PC-3 (cell line): ENCODE data around the gene ZBED4. TPM values are rescaled to one million over a fixed set of nuclear protein-coding genes. Genes with fewer than 3 reads are reported as not detected.

Experiments
- ATAC-seq: fragments of 200-7000 bp; cut with Tn5 transposase; 2 replicates; pipeline ENCODE4 v1.9.1; 2020; ENCODE audit warnings: mild to moderate bottlenecking, moderate library complexity
- Bru-seq: library from RNA; stranded (reverse); fragments of 400-500 nt; gene quantifications from one replicate; lab custom pipeline; 2021; lab: Mats Ljungman, UMichigan
- BruChase-seq, 2 experiments: library from RNA; stranded (reverse); fragments of 400-500 nt; gene quantifications; one replicate each; lab custom pipeline; 2021; lab: Mats Ljungman, UMichigan
- BruUV-seq: library from RNA; stranded (reverse); fragments of 400-500 nt; replicated peaks from 2 replicates; lab custom pipeline; 2021; lab: Mats Ljungman, UMichigan
- CTCF ChIA-PET: fragments of 300-600 bp; sonication (Branson Sonifier 250); formaldehyde crosslinking; loops from one replicate; lab custom pipeline; 2022; ENCODE audit warnings: antibody characterized with exemption; lab: Charles Lee
- POLR2A ChIA-PET: fragments of 300-600 bp; sonication (Branson Sonifier 250); formaldehyde crosslinking; loops from one replicate; lab custom pipeline; 2022; ENCODE audit warnings: antibody characterized with exemption; ENCODE audit not compliant: unreplicated experiment; lab: Charles Lee
- DNase-seq: peaks from one replicate; pipeline ENCODE4 v3.0.0-alpha.2; 2015
- H2AFZ ChIP-seq: fragments of 300-600 bp; sonication (generic); 2 replicates; pipeline ENCODE4 v1.6.0; 2016; ENCODE audit warnings: antibody characterized with exemption, low read length
- H3F3A ChIP-seq: fragments of 300-600 bp; sonication (generic); one replicate; pipeline ENCODE4 v1.6.0; 2017; ENCODE audit warnings: antibody characterized with exemption, low read length, control low read depth, mild to moderate bottlenecking; ENCODE audit not compliant: unreplicated experiment
- H3K27ac ChIP-seq: fragments of 300-600 bp; sonication (generic); 2 replicates; pipeline ENCODE4 v1.5.1; 2016; ENCODE audit warnings: mild to moderate bottlenecking, low read length
- H3K27me3 ChIP-seq: fragments of 300-600 bp; sonication (generic); 2 replicates; pipeline ENCODE4 v1.6.1; 2016; ENCODE audit warnings: low read length, mixed read lengths
- H3K36me3 ChIP-seq: fragments of 300-600 bp; sonication (generic); 2 replicates; pipeline ENCODE4 v1.6.1; 2016; ENCODE audit warnings: low read depth, mixed run types, low read length, mixed read lengths
- H3K4me1 ChIP-seq: fragments of 300-600 bp; sonication (generic); 2 replicates; pipeline ENCODE4 v1.5.1; 2016; ENCODE audit warnings: low read length; ENCODE audit not compliant: insufficient read depth
- H3K4me2 ChIP-seq: fragments of 300-600 bp; sonication (generic); 2 replicates; pipeline ENCODE4 v1.6.0; 2016; ENCODE audit warnings: low read length
- H3K4me3 ChIP-seq: fragments of 300-600 bp; sonication (generic); 2 replicates; pipeline ENCODE4 v1.5.1; 2016; ENCODE audit warnings: mild to moderate bottlenecking, low read length, mixed read lengths
- H3K79me2 ChIP-seq: fragments of 300-600 bp; sonication (generic); 2 replicates; pipeline ENCODE4 v1.6.1; 2017; ENCODE audit warnings: low read length, mixed read lengths
- H3K9ac ChIP-seq: fragments of 300-600 bp; sonication (generic); 2 replicates; pipeline ENCODE4 v1.6.0; 2016; ENCODE audit warnings: mild to moderate bottlenecking, low read length
- H3K9me2 ChIP-seq: fragments of 300-600 bp; sonication (generic); replicated peaks from 2 replicates; pipeline ENCODE4 v1.6.1; 2016; ENCODE audit warnings: mixed run types, low read length, mixed read lengths
- H3K9me3 ChIP-seq: fragments of 300-600 bp; sonication (generic); 2 replicates; pipeline ENCODE4 v1.6.1; 2016; ENCODE audit warnings: low read length, mixed read lengths
- H4K20me1 ChIP-seq: fragments of 300-600 bp; sonication (generic); 2 replicates; pipeline ENCODE4 v1.6.1; 2016; ENCODE audit warnings: low read length, mixed read lengths
- CTCF ChIP-seq: fragments of 300-600 bp; sonication (generic); conservative IDR thresholded peaks from 2 replicates; pipeline ENCODE4 v1.5.1; 2017; ENCODE audit warnings: antibody characterized with exemption, low read depth, mild to moderate bottlenecking, low read length
- EZH2 ChIP-seq: fragments of 300-600 bp; sonication (generic); IDR thresholded peaks from one replicate; pipeline ENCODE4 v1.6.1; 2017; ENCODE audit warnings: antibody characterized with exemption, mild to moderate bottlenecking, low read length; ENCODE audit not compliant: unreplicated experiment
- EZH2phosphoT487 ChIP-seq: fragments of 300-600 bp; sonication (generic); IDR thresholded peaks from 2 replicates; pipeline ENCODE4 v1.6.1; 2018; ENCODE audit warnings: mild to moderate bottlenecking, antibody characterized with exemption, low read length, borderline replicate concordance
- intact Hi-C: fragments of 100-400 bp; cut with micrococcal nuclease; formaldehyde crosslinking; loops from 2 replicates; pipeline ENCODE4 v1.9.0; 2023
- long read RNA-seq: library from polyadenylated mRNA; unstranded; transcript quantifications from one replicate; pipeline ENCODE4 v2.0.0, GENCODE V29; 2021; ENCODE audit not compliant: unreplicated experiment
- total RNA-seq: library from RNA; depleted of rRNA; stranded (reverse); fragments of >200 nt; gene quantifications from 2 replicates; pipeline ENCODE4 v1.2.3, GENCODE V29; 2014; rRNA removed

The ZBED4 gene
- total RNA-seq: 11.5 and 14.3 TPM in 2 replicates
- Bru-seq, nascent RNA: percentile 67 among the genes with signal in this experiment
- percentile 86 among the genes with signal in this experiment for BruChase-seq, experiment 1, labeled RNA remaining after a 6-hour chase
- percentile 80 among the genes with signal in this experiment for BruChase-seq, experiment 2, labeled RNA remaining after a 2-hour chase
- long read RNA-seq, full-length matches to known transcripts: 2 of 29 reads
- long read RNA-seq, partial matches to known transcripts: 0 of 29 reads
- long read RNA-seq, other reads (novel, unspliced or antisense): 27 of 29 reads

GRCh38 chr22:49852898-49853894 lies at the start of gene ZBED4:
ZBED4 (plus strand) TSS chr22:49853844; CDS start chr22:49883663, 29,819 bp downstream.
- Histone ChIP-seq H3K4me3 (peak within 1 kb of the TSS; percentile 87), H3K27me3 (peaks cover 13% of the 10 kb centered on the region), H3K9ac (peak within 1 kb of the TSS; percentile 94), H3K4me2 (peak within 1 kb of the TSS; percentile 96), H3K9me3 (no peaks in the 10 kb centered on the region), H2AFZ (peak within 1 kb of the TSS; percentile 87), H3K27ac (peak within 1 kb of the TSS; percentile 82), H3F3A (no peaks in the 10 kb centered on the region), H3K4me1 (peaks cover 11% of the 10 kb centered on the region; the same call in 1 of the 2 replicates), H4K20me1 (peaks cover 23% of the 10 kb centered on the region), H3K79me2 (peaks cover 41% of the 10 kb centered on the region), H3K36me3 (no peaks in the 10 kb centered on the region; the same call in 1 of the 2 replicates), H3K9me2 (no peaks in the 10 kb centered on the region)
- TF ChIP-seq EZH2 (no peak), CTCF (no peak), EZH2phosphoT487 (no peak)
- CTCF ChIA-PET: no interaction called here
- ATAC-seq (peak; percentile 73), DNase-seq (peak; percentile 97)
- POLR2A ChIA-PET: no interaction called here
- intact Hi-C loops: loop anchor here (2.0 to 5.0 kb wide), 2 partner anchors 26 to 64 kb away; partner anchors contain the start of genes ALG12, BRD1 and CRELD2
- BruUV-seq: TSS peak; percentile 85

- BruUV-seq: no TSS peak
- Histone ChIP-seq H3K27ac (no peak overlapping the region), H3K36me3 (peaks cover 5% of the 10 kb centered on the region; the same call in 1 of the 2 replicates), H3K9me2 (no peaks in the 10 kb centered on the region), H3K27me3 (no peaks in the 10 kb centered on the region), H2AFZ (no peak overlapping the region), H3K4me2 (no peak overlapping the region), H4K20me1 (peaks cover 39% of the 10 kb centered on the region; the same call in 1 of the 2 replicates), H3K79me2 (peaks cover 95% of the 10 kb centered on the region), H3K9ac (no peak overlapping the region), H3F3A (no peaks in the 10 kb centered on the region), H3K4me1 (no peaks in the 10 kb centered on the region), H3K9me3 (no peaks in the 10 kb centered on the region), H3K4me3 (no peak overlapping the region)
- no peak for TF ChIP-seq EZH2phosphoT487
- TF ChIP-seq EZH2: no peak
- TF ChIP-seq CTCF: no peak
- POLR2A ChIA-PET: no interaction called here
- no peak for DNase-seq
- ATAC-seq: no peak
- CTCF ChIA-PET: no interaction called here
- intact Hi-C loops: no loop called here
Observed at GRCh38 chr22:49807129-49807528, 46.5 kb upstream of the ZBED4 start.
